IMR-90 (cell line): ENCODE results near the gene CMPK2. TPM values are rescaled to one million over a fixed set of nuclear protein-coding genes. Genes with fewer than 3 reads are reported as not detected.

Experiments
- ATAC-seq: fragments of 200-7000 bp; cut with Tn5 transposase; 2 replicates; pipeline ENCODE4 v1.9.1; 2020; ENCODE audit warnings: low read depth, mild to moderate bottlenecking, moderate library complexity
- BruUV-seq: library from RNA; stranded (reverse); fragments of 400-500 nt; replicated peaks from 2 replicates; lab custom pipeline; 2021; lab: Mats Ljungman, UMichigan
- CTCF ChIA-PET: fragments of 300-600 bp; formaldehyde crosslinking; extraction: SDS; loops from one replicate; lab custom pipeline; 2021; ENCODE audit warnings: antibody characterized with exemption; lab: Yijun Ruan, JAX
- POLR2A ChIA-PET: fragments of 300-600 bp; sonication (Branson Sonifier 250); formaldehyde crosslinking; loops from one replicate; lab custom pipeline; 2022; ENCODE audit warnings: antibody characterized with exemption; ENCODE audit not compliant: unreplicated experiment; lab: Charles Lee
- DNase-seq: peaks from one replicate; pipeline ENCODE4 v3.0.0; 2013
- H2AFZ ChIP-seq: replicated peaks from 2 replicates; pipeline ENCODE3; 2013; ENCODE audit warnings: low read length, mild to moderate bottlenecking; ENCODE audit not compliant: poor library complexity
- H2AK5ac ChIP-seq: 2 replicates; pipeline ENCODE4 v1.6.1; 2013; ENCODE audit warnings: low read depth, low read length, inconsistent platforms
- H2AK9ac ChIP-seq: replicated peaks from 2 replicates; pipeline ENCODE3; 2013; ENCODE audit warnings: mild to moderate bottlenecking, low read depth, low read length, moderate library complexity; ENCODE audit not compliant: poor library complexity
- H2BK120ac ChIP-seq: 2 replicates; pipeline ENCODE4 v1.6.1; 2013; ENCODE audit warnings: low read depth, low read length, inconsistent platforms
- H2BK15ac ChIP-seq: 3 replicates; pipeline ENCODE4 v1.6.1; 2013; ENCODE audit warnings: low read depth, low read length, inconsistent platforms
- H2BK20ac ChIP-seq: 2 replicates; pipeline ENCODE4 v1.6.1; 2013; ENCODE audit warnings: low read depth, mild to moderate bottlenecking, inconsistent platforms, low read length, moderate library complexity
- H2BK5ac ChIP-seq: 2 replicates; pipeline ENCODE4 v1.6.1; 2013; ENCODE audit warnings: mild to moderate bottlenecking, low read depth, low read length, inconsistent platforms; ENCODE audit not compliant: poor library complexity, severe bottlenecking
- H3K14ac ChIP-seq: replicated peaks from 2 replicates; pipeline ENCODE4 v1.6.1; 2013; ENCODE audit warnings: low read depth, low read length, inconsistent platforms
- H3K18ac ChIP-seq: 2 replicates; pipeline ENCODE4 v1.6.1; 2013; ENCODE audit warnings: low read depth, low read length, control low read depth
- H3K23ac ChIP-seq: 2 replicates; pipeline ENCODE4 v1.6.1; 2013; ENCODE audit warnings: low read depth, low read length, inconsistent platforms
- H3K27ac ChIP-seq: 2 replicates; pipeline ENCODE4 v1.5.1; 2013; ENCODE audit warnings: mild to moderate bottlenecking, control low read depth, low read length; ENCODE audit not compliant: insufficient read depth
- H3K27me3 ChIP-seq: 2 replicates; pipeline ENCODE4 v1.6.1; 2013; ENCODE audit warnings: low read length; ENCODE audit not compliant: control insufficient read depth, insufficient read depth
- H3K36me3 ChIP-seq: 2 replicates; pipeline ENCODE4 v1.6.1; 2013; ENCODE audit warnings: low read length, mixed read lengths; ENCODE audit not compliant: control insufficient read depth, insufficient read depth
- H3K4ac ChIP-seq: 2 replicates; pipeline ENCODE4 v1.6.1; 2013; ENCODE audit warnings: low read depth, low read length, inconsistent platforms
- H3K4me1 ChIP-seq: 2 replicates; pipeline ENCODE4 v1.6.1; 2013; ENCODE audit warnings: low read length, mixed read lengths; ENCODE audit not compliant: control insufficient read depth, insufficient read depth
- H3K4me2 ChIP-seq: 2 replicates; pipeline ENCODE4 v1.6.1; 2013; ENCODE audit warnings: low read depth, mild to moderate bottlenecking, control low read depth, low read length, moderate library complexity
- H3K4me3 ChIP-seq: 2 replicates; pipeline ENCODE4 v1.5.1; 2013; ENCODE audit warnings: low read depth, mild to moderate bottlenecking, control low read depth, low read length, moderate library complexity; ENCODE audit not compliant: insufficient read depth
- H3K56ac ChIP-seq: 2 replicates; pipeline ENCODE4 v1.6.1; 2013; ENCODE audit warnings: low read length, inconsistent platforms; ENCODE audit not compliant: insufficient read depth; ENCODE audit errors: extremely low read depth
- H3K79me1 ChIP-seq, 2 experiments: 2 replicates each; pipeline ENCODE4 v1.6.1; 2013; ENCODE audit warnings: low read length in 2 of 2, inconsistent platforms in 1 of 2, low read depth in 1 of 2
- H3K9ac ChIP-seq: 2 replicates; pipeline ENCODE4 v1.6.1; 2013; ENCODE audit warnings: low read depth, low read length, control low read depth
- H3K9me1 ChIP-seq: 2 replicates; pipeline ENCODE4 v1.6.1; 2013; ENCODE audit warnings: low read length, inconsistent platforms; ENCODE audit not compliant: insufficient read depth
- H3K9me3 ChIP-seq: 2 replicates; pipeline ENCODE4 v1.6.1; 2013; ENCODE audit warnings: low read length; ENCODE audit not compliant: control insufficient read depth, insufficient read depth
- H4K20me1 ChIP-seq: 2 replicates; pipeline ENCODE4 v1.6.1; 2013; ENCODE audit warnings: low read length, inconsistent platforms; ENCODE audit not compliant: insufficient read depth
- H4K5ac ChIP-seq: 2 replicates; pipeline ENCODE4 v1.6.1; 2013; ENCODE audit warnings: mild to moderate bottlenecking, low read depth, low read length, control low read depth
- H4K8ac ChIP-seq, 2 experiments: 2 replicates each; pipeline ENCODE4 v1.6.1; 2013; ENCODE audit warnings: low read depth in 2 of 2, low read length in 2 of 2, control low read depth in 1 of 2, inconsistent platforms in 1 of 2
- H4K91ac ChIP-seq: 2 replicates; pipeline ENCODE4 v1.6.1; 2013; ENCODE audit warnings: low read depth, low read length, inconsistent platforms; ENCODE audit not compliant: insufficient read depth
- CHD1 ChIP-seq: IDR thresholded peaks from 2 replicates; pipeline ENCODE4 v1.6.1; 2012; ENCODE audit warnings: low read depth, low read length, improper control_type of control experiment
- FOS ChIP-seq: fragments of 150-350 bp; IDR thresholded peaks from 2 replicates; pipeline ENCODE4 v1.6.1; 2016; ENCODE audit warnings: low read depth, low read length
- MAZ ChIP-seq: IDR thresholded peaks from 2 replicates; pipeline ENCODE4 v1.6.1; 2012; ENCODE audit warnings: low read depth, mild to moderate bottlenecking, low read length, improper control_type of control experiment, moderate library complexity, borderline replicate concordance
- WGBS, 2 experiments: methylation state at CpG; one replicate each; pipeline versions ENCODE4 v1.1.5 to v1.1.7; 2013; ENCODE audit warnings: missing lambda C conversion rate in 2 of 2; ENCODE audit not compliant: insufficient read length in 1 of 2; ENCODE audit errors: extremely low coverage in 2 of 2; 5-methylcytosine and 5-hydroxymethylcytosine counted together
- dilution Hi-C: fragments of 300-500 bp; cut with HindIII; formaldehyde crosslinking; loops from one replicate; pipeline ENCODE4 v1.14.3; 2018; ENCODE audit warnings: low sequenced_read_pairs; ENCODE audit not compliant: unreplicated experiment
- in situ Hi-C: fragments of 300-500 bp; cut with MboI; formaldehyde crosslinking; loops from 3 replicates; pipeline ENCODE4 v1.14.3; 2019; ENCODE audit warnings: low sequenced_read_pairs, inconsistent platforms, mixed read lengths
- intact Hi-C: fragments of 100-400 bp; cut with micrococcal nuclease; formaldehyde crosslinking; loops from 2 replicates; pipeline ENCODE4 v1.10.0; 2022
- polyA plus RNA-seq, 3 experiments: library from polyadenylated mRNA; depleted of rRNA; stranded (reverse); fragments of >200 nt; gene quantifications; 2 replicates each; pipeline ENCODE4 v1.2.3, GENCODE V29; 2012; ENCODE audit warnings: low replicate concordance in 1 of 3
- total RNA-seq: library from RNA; depleted of rRNA; stranded (reverse); fragments of >200 nt; gene quantifications from 2 replicates; pipeline ENCODE4 v1.2.3, GENCODE V29; 2012

CMPK2 gene
- total and polyA plus RNA-seq, 2 of the 4 experiments (the other 2 are of a cell fraction): 0.03 to 0.18 TPM

GRCh38 chr2:6852195-6852594, 13.5 kb downstream of the CMPK2 start:
- Histone ChIP-seq H2BK5ac (no peak overlapping the region), H2AK5ac (no peak overlapping the region), H3K9me1 (no peaks in the 10 kb centered on the region), H3K56ac (no peak overlapping the region), H4K91ac (no peak overlapping the region), H4K5ac (no peak overlapping the region), H3K27me3 (no peaks in the 10 kb centered on the region), H2BK120ac (no peak overlapping the region), H4K20me1 (no peaks in the 10 kb centered on the region), H3K4me2 (no peak overlapping the region), H3K4ac (no peak overlapping the region), H3K14ac (no peak overlapping the region), H4K8ac (no peak overlapping the region), H3K18ac (no peak overlapping the region), H3K4me1 (no peaks in the 10 kb centered on the region), H2AFZ (no peak overlapping the region), H3K4me3 (no peak overlapping the region), H3K9ac (no peak overlapping the region), H3K36me3 (no peaks in the 10 kb centered on the region), H3K79me1 (no peaks in the 10 kb centered on the region), H2BK20ac (no peak overlapping the region), H3K27ac (no peak overlapping the region), H3K9me3 (no peaks in the 10 kb centered on the region; the same call in 1 of the 2 replicates), H2AK9ac (no peak overlapping the region), H2BK15ac (no peak overlapping the region), H3K23ac (no peak overlapping the region)
- TF ChIP-seq CHD1: no peak
- no peak for TF ChIP-seq FOS
- TF ChIP-seq MAZ: no peak
- POLR2A ChIA-PET: no interaction called here
- CTCF ChIA-PET: no interaction called here
- intact Hi-C loops (no loop called here), dilution Hi-C loops (no loop called here), in situ Hi-C loops (no loop called here)
- DNase-seq: no peak
- no CpG with 5 or more reads among the region's 2 CpGs for WGBS, 2 experiments
- ATAC-seq: no peak
- BruUV-seq: no TSS peak
